Kasumi-1 (cell line): ENCODE measurements around the gene DPF3.

Source experiments
- DNase-seq, 2 experiments: peaks; one replicate each; lab custom pipeline; 2025; lab: John Stamatoyannopoulos, UW

DPF3 gene

GRCh38 chr14:72793156-72793939, 100.6 kb downstream of the DPF3 start:
- no peak for DNase-seq

GRCh38 chr14:72792051-72792788, 101.7 kb downstream of the DPF3 start:
- DNase-seq: no peak

GRCh38 chr14:72790887-72791566, 102.9 kb downstream of the DPF3 start:
- no peak for DNase-seq

GRCh38 chr14:72788972-72789728, 104.8 kb downstream of the DPF3 start:
- DNase-seq: no peak

- DNase-seq: no peak
Observed at GRCh38 chr14:72788255-72788654, 105.6 kb downstream of the DPF3 start.

- DNase-seq: no peak
Observed at GRCh38 chr14:72787841-72788240, 106.1 kb downstream of the DPF3 start.

- DNase-seq: no peak
Observed at GRCh38 chr14:72786378-72787350, 107.2 kb downstream of the DPF3 start.

- no peak for DNase-seq
Observed at GRCh38 chr14:72783741-72784140, 110.2 kb downstream of the DPF3 start.

- no peak for DNase-seq
Observed at GRCh38 chr14:72782817-72783216, 111.1 kb downstream of the DPF3 start.

- DNase-seq: no peak
Observed at GRCh38 chr14:72781561-72782508, 112.1 kb downstream of the DPF3 start.

GRCh38 chr14:72780751-72781150, 113.2 kb downstream of the DPF3 start:
- no peak for DNase-seq

GRCh38 chr14:72779679-72780078, 114.2 kb downstream of the DPF3 start:
- DNase-seq: no peak

- no peak for DNase-seq
Observed at GRCh38 chr14:72777636-72778035, 116.3 kb downstream of the DPF3 start.

- DNase-seq: no peak
Observed at GRCh38 chr14:72776701-72777261, 117.1 kb downstream of the DPF3 start.

GRCh38 chr14:72775923-72776554, 117.9 kb downstream of the DPF3 start:
- no peak for DNase-seq

GRCh38 chr14:72774894-72775620, 118.8 kb downstream of the DPF3 start:
- no peak for DNase-seq

- DNase-seq: no peak
Observed at GRCh38 chr14:72774141-72774540, 119.8 kb downstream of the DPF3 start.

- DNase-seq: no peak
Observed at GRCh38 chr14:72771561-72771960, 122.3 kb downstream of the DPF3 start.
